Gastrocnemius medialis (tissue), 4 donors: ENCODE results near the gene MUSK.

Experiments
- CTCF ChIP-seq, 5 experiments: fragments of 450-650 bp in 3 of 5; fragments of 200-600 bp in 2 of 5; sonication (generic) in 2 of 5; IDR thresholded peaks in 4 of 5; conservative IDR thresholded peaks in 1 of 5; 1 replicate in 4 of 5; 2 replicates in 1 of 5; pipeline ENCODE4 v1.5.1; 2016 to 2019; ENCODE audit warnings: antibody characterized with exemption in 5 of 5, mild to moderate bottlenecking in 3 of 5, moderate library complexity in 3 of 5
- POLR2A ChIP-seq, 2 donors: fragments of 450-650 bp; IDR thresholded peaks; one replicate each; pipeline ENCODE4 v1.6.1; 2017; ENCODE audit warnings: antibody characterized with exemption in 2 of 2, mild to moderate bottlenecking in 2 of 2, moderate library complexity in 2 of 2

DNA sequence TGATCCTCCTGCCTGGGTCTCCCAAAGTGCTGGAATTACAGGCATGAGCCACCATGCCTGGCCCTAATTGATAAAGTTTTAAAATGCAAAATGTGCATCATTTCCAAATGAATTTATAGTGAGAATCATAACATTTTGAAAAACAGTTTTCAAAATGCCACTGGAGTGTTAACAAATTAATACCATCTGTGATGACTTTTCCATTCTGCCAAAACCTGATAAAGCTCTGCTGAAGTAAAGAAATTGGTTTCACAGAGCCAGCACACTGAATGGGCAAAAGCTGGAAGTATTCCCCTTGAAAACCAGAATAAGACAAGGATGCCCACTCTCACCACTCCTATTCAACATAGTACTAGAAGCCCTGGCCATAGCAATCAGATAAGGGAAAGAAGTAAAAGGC lies 89.6 kb downstream of the MUSK start:
- TF ChIP-seq CTCF (IDR thresholded peaks at IDR 0.05 in 4 of 5, conservative IDR thresholded peaks at IDR 0.05 in 1 of 5) (no peak), POLR2A (IDR thresholded peaks at IDR 0.05) (no peak)
